GM20431 (cell line): ENCODE measurements around the gene SHROOM2.

Experiments
- in situ Hi-C: fragments of 300-500 bp; cut with MseI, MboI; formaldehyde crosslinking; loops from one replicate; pipeline ENCODE4 v1.15.0; 2020; ENCODE audit warnings: low sequenced_read_pairs; ENCODE audit not compliant: unreplicated experiment

SHROOM2 gene

GRCh38 chrX:9888953-9889470, 102.8 kb downstream of the SHROOM2 start:
- in situ Hi-C loops: no loop called here

GRCh38 chrX:9890681-9891091, 104.5 kb downstream of the SHROOM2 start:
- in situ Hi-C loops: no loop called here

GRCh38 chrX:9895225-9895912, 109.1 kb downstream of the SHROOM2 start:
- in situ Hi-C loops: no loop called here

GRCh38 chrX:9897761-9898161, 111.5 kb downstream of the SHROOM2 start:
- in situ Hi-C loops: no loop called here

GRCh38 chrX:9899640-9900111, 113.4 kb downstream of the SHROOM2 start:
- in situ Hi-C loops: no loop called here

GRCh38 chrX:9902656-9903055, 116.4 kb downstream of the SHROOM2 start:
- in situ Hi-C loops: no loop called here

- in situ Hi-C loops: no loop called here
Measured at GRCh38 chrX:9903146-9903545, 116.9 kb downstream of the SHROOM2 start.

- in situ Hi-C loops: no loop called here
Measured at GRCh38 chrX:9905288-9905687, 119.1 kb downstream of the SHROOM2 start.

- in situ Hi-C loops: no loop called here
Measured at GRCh38 chrX:9905721-9906120, 119.5 kb downstream of the SHROOM2 start.

GRCh38 chrX:9906919-9907318, 120.7 kb downstream of the SHROOM2 start:
- in situ Hi-C loops: no loop called here

- in situ Hi-C loops: no loop called here
Measured at GRCh38 chrX:9907645-9908387, 121.6 kb downstream of the SHROOM2 start.

GRCh38 chrX:9909254-9909653, 123.0 kb downstream of the SHROOM2 start:
- in situ Hi-C loops: no loop called here

- in situ Hi-C loops: no loop called here
Measured at GRCh38 chrX:9911487-9911886, 125.3 kb downstream of the SHROOM2 start.

GRCh38 chrX:9912351-9913145, 126.3 kb downstream of the SHROOM2 start:
- in situ Hi-C loops: no loop called here

GRCh38 chrX:9913146-9913433, 126.9 kb downstream of the SHROOM2 start:
- in situ Hi-C loops: no loop called here

- in situ Hi-C loops: no loop called here
Measured at GRCh38 chrX:9917861-9918260, 131.6 kb downstream of the SHROOM2 start.

GRCh38 chrX:9919632-9920172, 133.5 kb downstream of the SHROOM2 start:
- in situ Hi-C loops: no loop called here

GRCh38 chrX:9921407-9921806, 135.2 kb downstream of the SHROOM2 start:
- in situ Hi-C loops: no loop called here

- in situ Hi-C loops: no loop called here
Measured at GRCh38 chrX:9923357-9923756, 137.1 kb downstream of the SHROOM2 start.

GRCh38 chrX:9926002-9926401, 139.8 kb downstream of the SHROOM2 start:
- in situ Hi-C loops: no loop called here
